Mesenchymal stem cell (in vitro differentiated cells and primary cell): ENCODE measurements around the gene SHTN1.

Source experiments
- DNase-seq: peaks from one replicate; pipeline ENCODE4 v3.0.0-alpha.2; 2013
- H2AFZ ChIP-seq: one replicate; pipeline ENCODE4 v1.6.1; 2013; ENCODE audit warnings: low read depth, mild to moderate bottlenecking, control low read depth, inconsistent platforms, low read length, moderate library complexity
- H2AK5ac ChIP-seq: 2 replicates; pipeline ENCODE4 v1.6.1; 2013; ENCODE audit warnings: low read length, moderate library complexity, mild to moderate bottlenecking, inconsistent platforms; ENCODE audit not compliant: severe bottlenecking
- H2BK120ac ChIP-seq: one replicate; pipeline ENCODE4 v1.6.1; 2013; ENCODE audit warnings: low read depth, mild to moderate bottlenecking, inconsistent platforms, low read length, moderate library complexity
- H2BK12ac ChIP-seq, 2 experiments: one replicate each; pipeline ENCODE4 v1.6.1; 2013; ENCODE audit warnings: inconsistent platforms in 2 of 2, low read length in 2 of 2, mild to moderate bottlenecking in 2 of 2, moderate library complexity in 2 of 2, control low read depth in 1 of 2
- H2BK15ac ChIP-seq: one replicate; pipeline ENCODE4 v1.6.1; 2013; ENCODE audit warnings: mild to moderate bottlenecking, low read depth, inconsistent platforms; ENCODE audit not compliant: poor library complexity, severe bottlenecking
- H2BK5ac ChIP-seq: 2 replicates; pipeline ENCODE4 v1.6.1; 2013; ENCODE audit warnings: low read depth, mild to moderate bottlenecking, low read length, control low read depth, inconsistent platforms; ENCODE audit not compliant: poor library complexity, severe bottlenecking
- H3K14ac ChIP-seq, 2 experiments: one replicate each; pipeline ENCODE4 v1.6.1; 2013; ENCODE audit warnings: inconsistent platforms in 2 of 2, low read length in 2 of 2, control low read depth in 1 of 2, mild to moderate bottlenecking in 1 of 2, moderate library complexity in 1 of 2
- H3K18ac ChIP-seq, 2 experiments: one replicate each; pipeline ENCODE4 v1.6.1; 2013; ENCODE audit warnings: inconsistent platforms in 2 of 2, low read length in 2 of 2, control low read depth in 1 of 2, low read depth in 1 of 2, mild to moderate bottlenecking in 1 of 2
- H3K23ac ChIP-seq, 2 experiments: one replicate each; pipeline ENCODE4 v1.6.1; 2013; ENCODE audit warnings: inconsistent platforms in 2 of 2, low read length in 2 of 2, mild to moderate bottlenecking in 2 of 2, moderate library complexity in 2 of 2, control low read depth in 1 of 2
- H3K27ac ChIP-seq: 2 replicates; pipeline ENCODE4 v1.5.1; 2013; ENCODE audit warnings: mild to moderate bottlenecking, moderate library complexity, low read length, control low read depth, inconsistent platforms; ENCODE audit not compliant: poor library complexity, severe bottlenecking
- H3K27me3 ChIP-seq, 2 experiments: 2 replicates each; pipeline versions ENCODE4 v1.6.1 to v1.7.0; 2013; ENCODE audit warnings: low read length in 2 of 2, mild to moderate bottlenecking in 2 of 2, moderate library complexity in 2 of 2, control low read depth in 1 of 2, inconsistent platforms in 1 of 2; ENCODE audit not compliant: control insufficient read depth in 1 of 2, insufficient read depth in 1 of 2
- H3K36me3 ChIP-seq, 2 experiments: 2 replicates each; pipeline versions ENCODE4 v1.6.1 to v1.7.0; 2013; ENCODE audit warnings: low read length in 2 of 2, control low read depth in 1 of 2, inconsistent platforms in 1 of 2, low read depth in 1 of 2, mild to moderate bottlenecking in 1 of 2; ENCODE audit not compliant: insufficient read depth in 2 of 2, control insufficient read depth in 1 of 2
- H3K4ac ChIP-seq, 2 experiments: one replicate each; pipeline ENCODE4 v1.6.1; 2013; ENCODE audit warnings: inconsistent platforms in 2 of 2, low read length in 2 of 2, mild to moderate bottlenecking in 2 of 2, moderate library complexity in 2 of 2, control low read depth in 1 of 2, low read depth in 1 of 2
- H3K4me1 ChIP-seq: 2 replicates; pipeline ENCODE4 v1.6.1; 2013; ENCODE audit warnings: low read depth, low read length, control low read depth; ENCODE audit not compliant: control insufficient read depth, insufficient read depth
- H3K4me2 ChIP-seq: 2 replicates; pipeline ENCODE4 v1.6.1; 2013; ENCODE audit warnings: low read length, mild to moderate bottlenecking, inconsistent platforms; ENCODE audit not compliant: poor library complexity, severe bottlenecking
- H3K4me3 ChIP-seq, 2 experiments: 2 replicates each; pipeline versions ENCODE4 v1.5.1 to v1.7.0; 2013; ENCODE audit warnings: low read length in 2 of 2, mild to moderate bottlenecking in 2 of 2, control low read depth in 1 of 2, low read depth in 1 of 2; ENCODE audit not compliant: insufficient read depth in 1 of 2
- H3K79me1 ChIP-seq: replicated peaks from 2 replicates; pipeline ENCODE4 v1.6.1; 2013; ENCODE audit warnings: mild to moderate bottlenecking, control low read depth, low read length, inconsistent platforms; ENCODE audit not compliant: poor library complexity, severe bottlenecking
- H3K9ac ChIP-seq: 2 replicates; pipeline ENCODE4 v1.7.0; 2013; ENCODE audit warnings: mild to moderate bottlenecking, low read length, moderate library complexity
- H3K9me3 ChIP-seq: 2 replicates; pipeline ENCODE4 v1.7.0; 2013; ENCODE audit warnings: mild to moderate bottlenecking, low read length; ENCODE audit not compliant: control insufficient read depth
- H4K8ac ChIP-seq: one replicate; pipeline ENCODE4 v1.6.1; 2013; ENCODE audit warnings: inconsistent platforms, mild to moderate bottlenecking, low read length, moderate library complexity
- H4K91ac ChIP-seq: one replicate; pipeline ENCODE4 v1.6.1; 2013; ENCODE audit warnings: mild to moderate bottlenecking, low read length, inconsistent platforms
- WGBS: methylation state at CpG from one replicate; pipeline ENCODE4 v1.1.7; 2013; ENCODE audit warnings: mixed read lengths; 5-methylcytosine and 5-hydroxymethylcytosine counted together

The SHTN1 gene

GRCh38 chr10:116919706-116920105, 85.3 kb downstream of the SHTN1 start:
- no peak for DNase-seq
- Histone ChIP-seq H3K4me2 (no peak overlapping the region), H2AFZ (no peak overlapping the region), H4K91ac (no peak overlapping the region), H3K4ac (no peak overlapping the region), H4K8ac (no peak overlapping the region), H2BK15ac (no peak overlapping the region), H2BK12ac (no peak overlapping the region), H3K18ac (no peak overlapping the region), H2BK5ac (no peak overlapping the region), H3K27me3 (no peaks in the 10 kb centered on the region), H3K9me3 (no peaks in the 10 kb centered on the region), H3K79me1 (no peaks in the 10 kb centered on the region), H3K14ac (no peak overlapping the region), H2BK120ac (no peak overlapping the region), H3K9ac (no peak overlapping the region), H3K4me3 (no peak overlapping the region), H3K4me1 (no peaks in the 10 kb centered on the region), H3K36me3 (peaks cover 0 to 3% of the 10 kb centered on the region in 2 experiments), H2AK5ac (no peak overlapping the region), H3K27ac (no peak overlapping the region), H3K23ac (no peak overlapping the region)
- 100% methylated on average over 1 of the region's 2 CpGs for WGBS

- no peaks in the 10 kb centered on the region for H3K79me1 ChIP-seq
- H3K4me2 ChIP-seq: no peak overlapping the region
- H3K23ac ChIP-seq: no peak overlapping the region
- no peak for DNase-seq
- H4K8ac ChIP-seq: no peak overlapping the region
- no peak overlapping the region for H3K14ac ChIP-seq
- no peak overlapping the region for H2AK5ac ChIP-seq
- no peak overlapping the region for H2BK15ac ChIP-seq
- no peak overlapping the region for H2AFZ ChIP-seq
- H3K9ac ChIP-seq: no peak overlapping the region
- H2BK12ac ChIP-seq: no peak overlapping the region
- WGBS: no CpG with 5 or more reads among the region's 2 CpGs
- no peak overlapping the region for H3K4me3 ChIP-seq
- no peak overlapping the region for H4K91ac ChIP-seq
- H3K18ac ChIP-seq: no peak overlapping the region
- peaks cover 0 to 3% of the 10 kb centered on the region in 2 experiments for H3K36me3 ChIP-seq
- H3K4me1 ChIP-seq: no peaks in the 10 kb centered on the region
- no peak overlapping the region for H2BK120ac ChIP-seq
- no peak overlapping the region for H3K4ac ChIP-seq
- H3K27me3 ChIP-seq: no peaks in the 10 kb centered on the region
- H3K9me3 ChIP-seq: no peaks in the 10 kb centered on the region
- H3K27ac ChIP-seq: no peak overlapping the region
- H2BK5ac ChIP-seq: no peak overlapping the region
Measured at GRCh38 chr10:116919164-116919563, 85.8 kb downstream of the SHTN1 start.

- H3K27ac ChIP-seq: no peak overlapping the region
- no peak overlapping the region for H3K9ac ChIP-seq
- no peak overlapping the region for H2BK5ac ChIP-seq
- no peak overlapping the region for H2BK120ac ChIP-seq
- no peak for DNase-seq
- no peaks in the 10 kb centered on the region for H3K9me3 ChIP-seq
- H3K36me3 ChIP-seq: peaks cover 0 to 7% of the 10 kb centered on the region in 2 experiments
- H3K27me3 ChIP-seq: no peaks in the 10 kb centered on the region
- H3K18ac ChIP-seq: no peak overlapping the region
- H2AK5ac ChIP-seq: no peak overlapping the region
- no peak overlapping the region for H3K4me2 ChIP-seq
- no peaks in the 10 kb centered on the region for H3K79me1 ChIP-seq
- H2AFZ ChIP-seq: no peak overlapping the region
- WGBS: no CpG with 5 or more reads among the region's 2 CpGs
- no peak overlapping the region for H3K14ac ChIP-seq
- H3K23ac ChIP-seq: no peak overlapping the region
- no peak overlapping the region for H3K4ac ChIP-seq
- H2BK12ac ChIP-seq: no peak overlapping the region
- no peak overlapping the region for H4K8ac ChIP-seq
- H3K4me1 ChIP-seq: no peaks in the 10 kb centered on the region
- no peak overlapping the region for H4K91ac ChIP-seq
- no peak overlapping the region for H2BK15ac ChIP-seq
- H3K4me3 ChIP-seq: no peak overlapping the region
Measured at GRCh38 chr10:116918583-116918982, 86.4 kb downstream of the SHTN1 start.

- no peak for DNase-seq
- no peak overlapping the region for H3K18ac ChIP-seq
- no peak overlapping the region for H4K91ac ChIP-seq
- no peaks in the 10 kb centered on the region for H3K79me1 ChIP-seq
- H3K36me3 ChIP-seq: peaks cover 0 to 8% of the 10 kb centered on the region in 2 experiments
- H2BK5ac ChIP-seq: no peak overlapping the region
- no peak overlapping the region for H3K23ac ChIP-seq
- H2BK120ac ChIP-seq: no peak overlapping the region
- H3K27me3 ChIP-seq: no peaks in the 10 kb centered on the region
- H4K8ac ChIP-seq: no peak overlapping the region
- no peak overlapping the region for H3K4me3 ChIP-seq
- H3K14ac ChIP-seq: no peak overlapping the region
- H3K27ac ChIP-seq: no peak overlapping the region
- H2BK12ac ChIP-seq: no peak overlapping the region
- no peak overlapping the region for H3K4me2 ChIP-seq
- no peaks in the 10 kb centered on the region for H3K4me1 ChIP-seq
- no peak overlapping the region for H2BK15ac ChIP-seq
- H2AK5ac ChIP-seq: no peak overlapping the region
- H3K9ac ChIP-seq: no peak overlapping the region
- no peaks in the 10 kb centered on the region for H3K9me3 ChIP-seq
- 93% methylated on average over 1 of the region's 3 CpGs for WGBS
- H3K4ac ChIP-seq: no peak overlapping the region
- H2AFZ ChIP-seq: no peak overlapping the region
Measured at GRCh38 chr10:116917481-116917880, 87.5 kb downstream of the SHTN1 start.
